Measurements from ENCODE around the gene CISH. TPM values are rescaled to one million over a fixed set of nuclear protein-coding genes. Genes with fewer than 3 reads are reported as not detected.

The CISH gene
- total RNA-seq, 1 experiment from 2014 or later, result 2.7 TPM

GRCh38 chr3:50658416-50658815, 46.8 kb upstream of the CISH start:
- H3K4me1 ChIP-seq (replicated peaks; ENCODE audit: insufficient read depth), result peaks cover 7% of the 10 kb centered on the region
- no peak for DNase-seq
- no peaks in the 10 kb centered on the region for H3K27me3 ChIP-seq (ENCODE audit: insufficient read depth, low read depth)
- no peak overlapping the region for H3K27ac ChIP-seq
- POLR2A ChIA-PET (ENCODE audit: unreplicated experiment), result no interaction called here
- CTCF ChIA-PET, result no interaction called here
- H3K9me2 ChIP-seq (ENCODE audit: insufficient read depth), result no peaks in the 10 kb centered on the region
- no TSS peak for BruUV-seq (replicated peaks)
- no peak overlapping the region for H2AFZ ChIP-seq
- no peaks in the 10 kb centered on the region for H3K36me3 ChIP-seq (ENCODE audit: low read depth)
- no peaks in the 10 kb centered on the region for H4K20me1 ChIP-seq (ENCODE audit: insufficient read depth)
- H3K9me3 ChIP-seq (ENCODE audit: insufficient read depth, low read depth), result no peaks in the 10 kb centered on the region
- H3F3A ChIP-seq (ENCODE audit: insufficient read depth, low read depth), result no peaks in the 10 kb centered on the region; the same call in 1 of the 2 replicates
- no peak for TF ChIP-seq EZH2 (IDR thresholded peaks at IDR 0.05; ENCODE audit: low read depth)
- no peak for TF ChIP-seq CTCF (conservative IDR thresholded peaks at IDR 0.05)
- H3K79me2 ChIP-seq (ENCODE audit: low read depth), result no peaks in the 10 kb centered on the region
- H3K4me3 ChIP-seq, result no peak overlapping the region
- no peak overlapping the region for H3K4me2 ChIP-seq
- intact Hi-C loops (cut with micrococcal nuclease; ENCODE audit: unreplicated experiment), result no loop called here

GRCh38 chr3:50657816-50658215, 46.2 kb upstream of the CISH start:
- TF ChIP-seq CTCF (conservative IDR thresholded peaks at IDR 0.05) (no peak), EZH2 (IDR thresholded peaks at IDR 0.05; ENCODE audit: low read depth) (no peak)
- H4K20me1 ChIP-seq (ENCODE audit: insufficient read depth), result no peaks in the 10 kb centered on the region
- no peaks in the 10 kb centered on the region for H3K9me3 ChIP-seq (ENCODE audit: insufficient read depth, low read depth)
- H3K4me2 ChIP-seq, result no peak overlapping the region
- ChIA-PET CTCF (no interaction called here), POLR2A (ENCODE audit: unreplicated experiment) (no interaction called here)
- H3K79me2 ChIP-seq (ENCODE audit: low read depth), result no peaks in the 10 kb centered on the region
- no peaks in the 10 kb centered on the region for H3K27me3 ChIP-seq (ENCODE audit: insufficient read depth, low read depth)
- BruUV-seq (replicated peaks), result no TSS peak
- no peaks in the 10 kb centered on the region for H3K9me2 ChIP-seq (ENCODE audit: insufficient read depth)
- no peaks in the 10 kb centered on the region; the same call in 1 of the 2 replicates for H3F3A ChIP-seq (ENCODE audit: insufficient read depth, low read depth)
- no peak overlapping the region for H2AFZ ChIP-seq
- H3K36me3 ChIP-seq (ENCODE audit: low read depth), result no peaks in the 10 kb centered on the region
- intact Hi-C loops (cut with micrococcal nuclease; ENCODE audit: unreplicated experiment), result no loop called here
- H3K27ac ChIP-seq, result no peak overlapping the region
- peaks cover 2% of the 10 kb centered on the region; the same call in 1 of the 2 replicates for H3K4me1 ChIP-seq (replicated peaks; ENCODE audit: insufficient read depth)
- DNase-seq, result no peak
- no peak overlapping the region for H3K4me3 ChIP-seq

GRCh38 chr3:50657407-50657806, 45.8 kb upstream of the CISH start:
- Histone ChIP-seq H3F3A (ENCODE audit: insufficient read depth, low read depth) (peaks cover 1% of the 10 kb centered on the region; the same call in 1 of the 2 replicates), H3K4me1 (replicated peaks; ENCODE audit: insufficient read depth) (no peaks in the 10 kb centered on the region), H3K27me3 (ENCODE audit: insufficient read depth, low read depth) (no peaks in the 10 kb centered on the region), H2AFZ (no peak overlapping the region), H3K4me3 (no peak overlapping the region), H3K9me2 (ENCODE audit: insufficient read depth) (no peaks in the 10 kb centered on the region), H4K20me1 (ENCODE audit: insufficient read depth) (no peaks in the 10 kb centered on the region), H3K9me3 (ENCODE audit: insufficient read depth, low read depth) (no peaks in the 10 kb centered on the region), H3K79me2 (ENCODE audit: low read depth) (no peaks in the 10 kb centered on the region), H3K27ac (no peak overlapping the region), H3K4me2 (no peak overlapping the region), H3K36me3 (ENCODE audit: low read depth) (no peaks in the 10 kb centered on the region)
- CTCF ChIA-PET, result no interaction called here
- POLR2A ChIA-PET (ENCODE audit: unreplicated experiment), result no interaction called here
- TF ChIP-seq CTCF (conservative IDR thresholded peaks at IDR 0.05) (no peak), EZH2 (IDR thresholded peaks at IDR 0.05; ENCODE audit: low read depth) (no peak)
- DNase-seq, result no peak
- BruUV-seq (replicated peaks), result no TSS peak
- intact Hi-C loops (cut with micrococcal nuclease; ENCODE audit: unreplicated experiment), result no loop called here
